Astrocyte (in vitro differentiated cells and primary cell): Measurements from ENCODE around the gene USP36. TPM values are rescaled to one million over a fixed set of nuclear protein-coding genes. Genes with fewer than 3 reads are reported as not detected.

ENCODE experiments used
- DNase-seq: peaks from one replicate; pipeline ENCODE4 v3.0.0-alpha.2; 2010; ENCODE audit warnings: low read depth
- FAIRE-seq: peaks from 2 replicates; lab custom pipeline; 2011; peaks lifted over from hg19 to GRCh38; lab: Jason Lieb, UNC
- H2AFZ ChIP-seq: 2 replicates; pipeline ENCODE4 v1.6.0; 2012; ENCODE audit warnings: low read depth, low read length, inconsistent platforms
- H3K27ac ChIP-seq: 2 replicates; pipeline ENCODE4 v1.5.1; 2011; ENCODE audit warnings: low read depth, low read length, inconsistent platforms
- H3K27me3 ChIP-seq: 2 replicates; pipeline ENCODE4 v1.6.0; 2011; ENCODE audit warnings: low read length, inconsistent platforms; ENCODE audit not compliant: insufficient read depth
- H3K36me3 ChIP-seq: 2 replicates; pipeline ENCODE4 v1.5.1; 2011; ENCODE audit warnings: low read length, inconsistent platforms; ENCODE audit not compliant: insufficient read depth
- H3K4me1 ChIP-seq: 2 replicates; pipeline ENCODE4 v1.5.1; 2011; ENCODE audit warnings: low read length, inconsistent platforms; ENCODE audit not compliant: insufficient read depth
- H3K4me2 ChIP-seq: 2 replicates; pipeline ENCODE4 v1.6.0; 2012; ENCODE audit warnings: low read length, inconsistent platforms
- H3K4me3 ChIP-seq: 2 replicates; pipeline ENCODE4 v1.5.1; 2011; ENCODE audit warnings: low read depth, mild to moderate bottlenecking, low read length, inconsistent platforms; ENCODE audit not compliant: insufficient read depth
- H3K79me2 ChIP-seq: 2 replicates; pipeline ENCODE4 v1.6.0; 2012; ENCODE audit warnings: mild to moderate bottlenecking, low read length, inconsistent platforms; ENCODE audit not compliant: insufficient read depth
- H3K9ac ChIP-seq: 2 replicates; pipeline ENCODE4 v1.6.0; 2012; ENCODE audit warnings: mild to moderate bottlenecking, low read length, inconsistent platforms
- H3K9me3 ChIP-seq: 2 replicates; pipeline ENCODE4 v1.5.1; 2012; ENCODE audit warnings: low read depth, mild to moderate bottlenecking, low read length, inconsistent platforms; ENCODE audit not compliant: insufficient read depth
- H4K20me1 ChIP-seq: 2 replicates; pipeline ENCODE4 v1.6.0; 2012; ENCODE audit warnings: low read length, inconsistent platforms; ENCODE audit not compliant: insufficient read depth
- H3K27ac Mint-ChIP-seq: one replicate; pipeline ENCODE4 v1.8.0; 2021; ENCODE audit warnings: mild to moderate bottlenecking, mixed read lengths; ENCODE audit not compliant: unreplicated experiment
- H3K27me3 Mint-ChIP-seq: one replicate; pipeline ENCODE4 v1.8.0; 2021; ENCODE audit warnings: low read depth, mixed read lengths; ENCODE audit not compliant: unreplicated experiment
- H3K36me3 Mint-ChIP-seq: one replicate; pipeline ENCODE4 v1.8.0; 2021; ENCODE audit warnings: low read depth, mixed read lengths; ENCODE audit not compliant: unreplicated experiment
- H3K4me1 Mint-ChIP-seq: one replicate; pipeline ENCODE4 v1.8.0; 2021; ENCODE audit warnings: low read depth, mixed read lengths; ENCODE audit not compliant: unreplicated experiment
- H3K4me3 Mint-ChIP-seq: one replicate; pipeline ENCODE4 v1.8.0; 2021; ENCODE audit warnings: mild to moderate bottlenecking, moderate library complexity, mixed read lengths; ENCODE audit not compliant: unreplicated experiment
- H3K9me3 Mint-ChIP-seq: one replicate; pipeline ENCODE4 v1.8.0; 2021; ENCODE audit warnings: mild to moderate bottlenecking, mixed read lengths; ENCODE audit not compliant: unreplicated experiment
- EZH2 ChIP-seq: IDR thresholded peaks from 2 replicates; pipeline ENCODE4 v1.6.1; 2012; ENCODE audit warnings: mild to moderate bottlenecking, low read length, inconsistent platforms; ENCODE audit not compliant: insufficient read depth
- total RNA-seq: library from RNA; stranded (reverse); gene quantifications from 2 replicates; pipeline ENCODE4 v1.2.1, GENCODE V29; 2021
- TF ChIP-seq, protein P1 (sequence below): IDR thresholded peaks from 2 replicates; pipeline ENCODE4 v1.5.1; 2011; ENCODE audit warnings: low read depth, mild to moderate bottlenecking, inconsistent platforms, low read length, moderate library complexity; ENCODE audit not compliant: insufficient read depth

USP36 gene
- total RNA-seq, 1 donor from 2014 or later, result 51.0 TPM

- Mint-ChIP-seq H3K36me3 (peaks cover 2% of the 10 kb centered on the region), H3K9me3 (no peaks in the 10 kb centered on the region), H3K4me3 (no peak overlapping the region), H3K27ac (no peak overlapping the region), H3K4me1 (peaks cover 15% of the 10 kb centered on the region), H3K27me3 (no peaks in the 10 kb centered on the region)
- FAIRE-seq, result no peak
- no peak overlapping the region for H3K4me3 ChIP-seq
- H3K4me1 ChIP-seq, result peaks cover 9% of the 10 kb centered on the region
- peaks cover 59% of the 10 kb centered on the region for H4K20me1 ChIP-seq
- H3K27ac ChIP-seq, result no peak overlapping the region
- H3K79me2 ChIP-seq, result peaks cover 54% of the 10 kb centered on the region
- no peak for TF ChIP-seq EZH2
- TF ChIP-seq, protein P1, sequence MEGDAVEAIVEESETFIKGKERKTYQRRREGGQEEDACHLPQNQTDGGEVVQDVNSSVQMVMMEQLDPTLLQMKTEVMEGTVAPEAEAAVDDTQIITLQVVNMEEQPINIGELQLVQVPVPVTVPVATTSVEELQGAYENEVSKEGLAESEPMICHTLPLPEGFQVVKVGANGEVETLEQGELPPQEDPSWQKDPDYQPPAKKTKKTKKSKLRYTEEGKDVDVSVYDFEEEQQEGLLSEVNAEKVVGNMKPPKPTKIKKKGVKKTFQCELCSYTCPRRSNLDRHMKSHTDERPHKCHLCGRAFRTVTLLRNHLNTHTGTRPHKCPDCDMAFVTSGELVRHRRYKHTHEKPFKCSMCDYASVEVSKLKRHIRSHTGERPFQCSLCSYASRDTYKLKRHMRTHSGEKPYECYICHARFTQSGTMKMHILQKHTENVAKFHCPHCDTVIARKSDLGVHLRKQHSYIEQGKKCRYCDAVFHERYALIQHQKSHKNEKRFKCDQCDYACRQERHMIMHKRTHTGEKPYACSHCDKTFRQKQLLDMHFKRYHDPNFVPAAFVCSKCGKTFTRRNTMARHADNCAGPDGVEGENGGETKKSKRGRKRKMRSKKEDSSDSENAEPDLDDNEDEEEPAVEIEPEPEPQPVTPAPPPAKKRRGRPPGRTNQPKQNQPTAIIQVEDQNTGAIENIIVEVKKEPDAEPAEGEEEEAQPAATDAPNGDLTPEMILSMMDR, result no peak
- H3K9me3 ChIP-seq, result no peaks in the 10 kb centered on the region
- H2AFZ ChIP-seq, result no peak overlapping the region
- no peaks in the 10 kb centered on the region for H3K36me3 ChIP-seq
- no peak overlapping the region for H3K4me2 ChIP-seq
- H3K9ac ChIP-seq, result no peak overlapping the region
- no peaks in the 10 kb centered on the region for H3K27me3 ChIP-seq
- DNase-seq, result no peak
Observed at GRCh38 chr17:78759969-78760352, 80.7 kb downstream of the USP36 start.

DNA sequence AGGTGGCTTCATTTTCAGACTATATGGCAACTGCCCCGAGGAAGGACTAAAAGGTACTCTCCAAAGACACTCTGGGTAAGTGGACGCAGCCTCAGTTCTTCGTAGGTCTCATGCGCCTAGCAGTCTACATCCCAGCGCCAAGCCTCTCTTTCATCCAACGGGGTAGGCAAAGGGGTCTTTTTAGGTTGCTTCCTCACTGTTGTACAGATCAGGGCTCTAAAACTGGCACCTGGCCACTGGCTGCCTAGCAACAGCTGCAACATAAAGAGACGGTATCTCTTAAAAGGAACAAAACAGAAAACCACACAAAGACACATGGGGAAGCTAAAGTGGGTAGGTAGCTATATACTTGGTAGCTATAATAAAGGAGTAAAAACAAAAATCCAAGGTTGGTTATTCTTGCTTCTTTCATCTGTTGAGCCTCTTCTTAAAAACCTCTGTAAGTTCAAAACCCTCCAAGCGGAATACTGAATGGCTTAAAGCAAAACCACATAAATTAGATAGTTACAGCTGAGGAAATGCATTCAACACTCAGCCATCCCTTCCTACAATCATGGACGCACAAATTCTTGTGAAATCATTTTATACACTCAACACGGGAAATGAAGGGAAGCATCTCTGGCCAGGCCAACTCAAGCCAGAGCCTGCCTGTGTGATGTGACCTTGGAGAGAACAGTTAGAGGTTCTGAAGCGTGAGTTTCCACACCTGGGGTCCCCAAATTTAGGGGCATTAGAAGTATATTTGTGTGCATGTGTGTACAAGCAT lies 81.2 kb downstream of the USP36 start:
- no peak overlapping the region for H3K27ac Mint-ChIP-seq
- peak overlapping the region; percentile 0 for H3K9ac ChIP-seq
- no peak overlapping the region for H3K4me3 Mint-ChIP-seq
- no peaks in the 10 kb centered on the region for H3K9me3 ChIP-seq
- H2AFZ ChIP-seq, result no peak overlapping the region
- FAIRE-seq (no peak), DNase-seq (peak; percentile 72)
- H3K36me3 Mint-ChIP-seq, result no peaks in the 10 kb centered on the region
- H3K36me3 ChIP-seq, result no peaks in the 10 kb centered on the region
- no peaks in the 10 kb centered on the region for H3K9me3 Mint-ChIP-seq
- no peaks in the 10 kb centered on the region for H3K27me3 Mint-ChIP-seq
- TF ChIP-seq, protein P1, result no peak
- no peak for TF ChIP-seq EZH2
- no peak overlapping the region for H3K27ac ChIP-seq
- H3K4me3 ChIP-seq, result no peak overlapping the region
- H3K27me3 ChIP-seq, result no peaks in the 10 kb centered on the region
- H3K4me1 Mint-ChIP-seq, result peaks cover 14% of the 10 kb centered on the region
- peaks cover 9% of the 10 kb centered on the region for H3K4me1 ChIP-seq
- peak overlapping the region; percentile 33 for H3K4me2 ChIP-seq
- peaks cover 54% of the 10 kb centered on the region for H4K20me1 ChIP-seq
- peaks cover 51% of the 10 kb centered on the region for H3K79me2 ChIP-seq
